NCI-H1930 (cell line): ENCODE data around the gene MYL2.
A peak's percentile ranks its signal among the peaks of the same experiment; 100 is the strongest.
"Not testable (repeated sequence)": the region's sequence is repeated elsewhere in the genome, so short reads cannot be mapped to it uniquely, and the experiment has no call there.

ENCODE experiments used
- DNase-seq, 2 experiments: peaks; one replicate each; lab custom pipeline; 2025; lab: John Stamatoyannopoulos, UW

MYL2 gene, protein sequence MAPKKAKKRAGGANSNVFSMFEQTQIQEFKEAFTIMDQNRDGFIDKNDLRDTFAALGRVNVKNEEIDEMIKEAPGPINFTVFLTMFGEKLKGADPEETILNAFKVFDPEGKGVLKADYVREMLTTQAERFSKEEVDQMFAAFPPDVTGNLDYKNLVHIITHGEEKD

DNA sequence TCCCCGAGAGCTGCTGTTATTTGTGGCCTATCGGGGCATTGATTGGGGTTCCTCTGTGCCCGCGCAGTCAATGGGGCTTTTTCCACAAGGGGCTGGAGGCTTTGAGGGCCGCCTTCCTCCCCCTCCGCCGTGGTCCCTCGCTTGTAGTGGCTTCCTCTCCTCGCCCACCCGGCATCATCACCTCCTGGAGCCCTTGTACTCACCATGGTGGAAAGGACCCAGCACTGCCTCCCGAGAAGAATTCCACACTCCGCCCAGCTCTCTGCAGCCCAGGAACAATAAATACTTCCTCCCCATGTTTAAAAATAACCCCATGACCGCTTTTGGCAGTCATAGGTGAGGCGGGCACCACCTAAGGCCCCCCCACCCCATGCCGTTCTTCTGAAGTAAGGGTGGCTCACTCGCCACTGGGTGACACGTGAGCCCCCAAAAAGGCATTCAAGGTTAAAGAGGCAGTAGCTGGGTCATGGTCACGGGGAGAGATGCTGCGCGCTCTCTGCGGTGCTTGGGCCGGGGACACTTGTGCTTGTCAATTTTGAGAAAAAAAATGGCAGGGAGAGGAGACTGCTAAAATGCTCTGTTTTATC, at the start of gene MYL2:
Gene MYL2, minus strand, starts transcription at position 256 of the 587 bp plus-strand sequence. Its CDS starts 50 bp downstream, at position 206.
- DNase-seq: no peak

- no peak for DNase-seq
Measured at GRCh38 chr12:110966081-110966760, 45.8 kb upstream of the MYL2 start.

DNA sequence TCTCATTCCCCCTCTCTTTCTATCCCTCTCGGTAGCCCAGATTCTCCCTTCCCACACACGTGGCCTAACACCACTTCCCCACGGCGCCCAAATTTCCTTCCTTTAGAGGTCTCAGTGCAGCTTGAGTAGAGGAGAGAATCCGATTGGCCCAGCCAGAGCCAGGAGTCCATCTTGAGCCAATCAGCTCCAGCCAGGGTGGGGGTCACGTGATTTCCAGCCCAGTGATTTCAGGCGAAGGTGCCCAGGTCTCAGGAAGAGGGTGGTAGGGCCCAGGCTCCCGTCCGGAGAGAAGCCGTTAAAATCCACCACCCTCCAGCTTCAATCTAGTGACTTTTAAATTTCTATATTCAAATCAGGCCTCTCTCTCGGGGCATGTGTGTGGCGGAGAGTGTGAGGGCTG, 45.2 kb upstream of the MYL2 start:
- no peak for DNase-seq

DNA sequence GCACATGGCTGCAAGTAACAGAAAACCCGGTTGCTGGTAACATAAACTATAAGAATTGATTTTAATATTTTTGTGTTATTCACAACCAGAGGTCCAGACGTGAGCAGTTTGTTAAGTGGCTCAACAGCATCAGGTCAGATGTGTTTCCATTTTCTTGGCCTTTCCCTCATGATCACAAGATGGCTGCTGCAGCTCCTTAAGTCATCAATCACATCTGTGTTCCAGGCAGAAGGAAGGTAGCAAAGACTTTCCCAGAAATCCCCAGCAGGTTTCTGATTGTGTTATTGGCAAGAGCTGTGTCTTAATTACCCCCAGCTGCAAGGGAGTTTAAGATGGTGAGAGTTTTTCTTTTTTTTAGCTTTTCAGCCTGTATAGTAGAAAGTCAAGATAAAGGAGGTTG, 40.4 kb upstream of the MYL2 start:
- no peak for DNase-seq

GRCh38 chr12:110957652-110958051, 37.3 kb upstream of the MYL2 start:
- DNase-seq: peak; percentile 55 to 81

DNA sequence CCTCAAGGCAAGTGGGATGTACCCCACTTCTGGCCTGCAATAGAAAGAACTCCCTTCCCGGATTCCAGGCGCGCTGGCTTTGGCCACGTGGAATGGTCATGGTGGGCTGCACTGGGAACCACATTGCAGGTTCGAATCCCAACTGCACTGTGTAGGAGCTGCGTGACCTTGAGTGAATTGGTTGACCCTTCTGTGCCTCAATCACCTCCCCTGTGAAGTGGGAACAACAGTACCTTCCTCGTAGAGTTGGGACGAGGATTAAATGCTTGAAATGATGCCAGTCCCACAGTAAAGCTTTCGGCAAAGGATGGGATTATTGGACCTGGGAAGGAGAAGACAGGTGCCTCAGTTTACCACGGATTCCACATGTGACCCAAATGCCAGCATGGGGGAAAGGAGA, 36.8 kb upstream of the MYL2 start:
- DNase-seq: no peak

DNA sequence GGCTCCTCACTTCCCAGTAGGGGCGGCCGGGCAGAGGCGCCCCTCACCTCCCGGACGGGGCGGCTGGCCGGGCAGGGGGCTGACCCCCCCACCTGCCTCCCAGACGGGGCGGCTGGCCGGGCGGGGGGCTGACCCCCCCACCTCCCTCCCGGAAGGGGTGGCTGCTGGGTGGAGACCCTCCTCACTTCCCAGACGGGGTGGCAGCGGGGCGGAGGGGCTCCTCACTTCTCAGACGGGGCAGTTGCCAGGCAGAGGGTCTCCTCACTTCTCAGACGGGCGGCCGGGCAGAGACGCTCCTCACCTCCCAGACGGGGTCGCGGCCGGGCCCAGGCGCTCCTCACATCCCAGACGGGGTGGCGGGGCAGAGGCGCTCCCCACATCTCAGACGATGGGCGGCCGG, 30.5 kb upstream of the MYL2 start:
- DNase-seq: not testable (repeated sequence)

DNA sequence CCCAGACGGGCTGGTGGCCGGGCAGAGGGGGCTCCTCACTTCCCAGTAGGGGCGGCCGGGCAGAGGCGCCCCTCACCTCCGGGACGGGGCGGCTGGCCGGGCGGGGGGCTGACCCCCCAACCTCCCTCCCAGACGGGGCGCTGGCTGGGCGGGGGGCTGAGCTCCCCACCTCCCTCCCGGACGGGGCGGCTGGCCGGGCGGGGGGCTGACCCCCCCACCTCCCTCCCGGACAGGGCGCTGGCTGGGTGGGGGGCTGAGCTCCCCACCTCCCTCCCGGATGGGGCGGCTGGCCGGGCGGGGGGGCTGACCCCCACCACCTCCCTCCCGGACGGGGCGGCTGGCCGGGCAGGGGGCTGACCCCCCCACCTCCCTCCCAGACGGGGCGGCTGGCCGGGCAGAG, 30.1 kb upstream of the MYL2 start:
- DNase-seq: not testable (repeated sequence)

DNA sequence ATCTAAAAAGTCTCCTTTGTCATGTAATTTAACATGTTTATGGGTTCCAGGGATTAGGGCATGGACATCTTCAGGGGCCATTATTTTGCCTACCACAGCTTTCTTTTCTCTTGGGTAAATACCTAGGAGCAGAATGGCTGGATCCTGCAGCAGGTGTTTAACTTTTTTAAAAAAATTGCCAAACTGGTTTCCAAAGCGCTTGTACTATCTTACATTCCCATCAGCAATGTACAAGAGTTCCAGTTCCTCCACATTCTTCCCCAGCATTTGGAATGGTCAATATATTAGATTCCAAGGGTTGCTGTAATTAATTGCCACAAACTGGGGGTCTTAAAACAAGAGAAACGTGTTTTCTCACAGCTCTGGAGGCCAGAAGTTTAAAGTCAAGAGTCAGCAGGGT, 27.7 kb upstream of the MYL2 start:
- no peak for DNase-seq

- no peak for DNase-seq
Measured at GRCh38 chr12:110943373-110943772, 23.0 kb upstream of the MYL2 start.

DNA sequence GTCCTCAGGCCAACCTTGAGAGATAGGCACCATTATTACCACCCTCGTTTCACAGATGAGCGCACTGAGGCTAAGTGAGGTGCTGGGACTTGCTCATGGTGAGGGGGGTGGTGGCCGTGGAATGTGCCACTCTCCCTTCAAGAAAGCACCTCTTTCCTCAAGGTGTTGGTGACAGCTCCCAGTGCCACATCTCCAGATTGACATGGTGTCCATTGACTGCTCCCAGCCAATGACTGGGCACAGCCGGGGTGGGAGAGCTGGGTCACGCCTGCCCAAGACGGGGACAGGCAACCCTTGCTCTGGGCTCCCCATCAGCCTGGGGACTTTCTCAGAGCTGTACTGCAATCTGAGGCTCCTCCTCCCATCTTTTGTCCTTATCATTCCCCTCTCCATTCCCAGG, 21.0 kb upstream of the MYL2 start:
- DNase-seq: no peak

DNA sequence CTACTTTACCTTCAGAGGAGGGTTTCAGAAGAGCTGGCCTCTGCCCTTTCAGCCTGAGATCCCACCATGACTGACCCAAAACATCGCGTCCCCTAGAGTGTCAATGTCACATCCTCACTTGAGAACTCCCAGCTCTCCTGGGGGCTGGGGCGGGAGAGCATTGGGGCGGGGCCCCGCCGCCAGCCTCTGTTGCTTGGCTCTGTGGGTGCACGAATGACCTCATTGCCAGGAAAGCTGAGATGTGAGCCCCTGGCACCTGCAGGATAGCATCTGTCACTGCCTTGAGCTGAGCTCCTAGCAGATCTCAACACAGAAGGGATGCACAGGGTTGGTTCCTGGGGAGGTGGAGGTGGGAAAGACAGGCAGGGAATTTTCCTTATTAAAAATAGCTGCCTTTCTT, 20.6 kb upstream of the MYL2 start:
- no peak for DNase-seq

DNA sequence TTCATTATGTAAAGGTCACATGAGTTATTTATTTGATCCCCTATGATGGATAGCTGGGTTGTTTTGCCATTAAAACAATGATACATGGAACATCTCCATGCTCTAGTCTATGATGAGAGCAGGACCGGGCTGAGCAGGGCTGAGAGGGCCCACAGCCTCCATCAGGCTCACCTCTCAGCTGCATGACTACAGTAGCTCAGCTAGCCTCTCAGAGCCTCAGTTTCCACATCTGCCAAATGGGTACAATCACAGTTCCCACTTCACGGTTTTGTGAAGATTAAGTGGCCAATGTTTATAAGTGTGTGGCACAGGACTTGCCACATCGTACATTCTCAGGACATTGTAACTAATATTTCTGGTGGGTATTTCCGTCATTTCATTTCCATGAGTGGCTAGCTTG, 19.9 kb upstream of the MYL2 start:
- DNase-seq: no peak

DNA sequence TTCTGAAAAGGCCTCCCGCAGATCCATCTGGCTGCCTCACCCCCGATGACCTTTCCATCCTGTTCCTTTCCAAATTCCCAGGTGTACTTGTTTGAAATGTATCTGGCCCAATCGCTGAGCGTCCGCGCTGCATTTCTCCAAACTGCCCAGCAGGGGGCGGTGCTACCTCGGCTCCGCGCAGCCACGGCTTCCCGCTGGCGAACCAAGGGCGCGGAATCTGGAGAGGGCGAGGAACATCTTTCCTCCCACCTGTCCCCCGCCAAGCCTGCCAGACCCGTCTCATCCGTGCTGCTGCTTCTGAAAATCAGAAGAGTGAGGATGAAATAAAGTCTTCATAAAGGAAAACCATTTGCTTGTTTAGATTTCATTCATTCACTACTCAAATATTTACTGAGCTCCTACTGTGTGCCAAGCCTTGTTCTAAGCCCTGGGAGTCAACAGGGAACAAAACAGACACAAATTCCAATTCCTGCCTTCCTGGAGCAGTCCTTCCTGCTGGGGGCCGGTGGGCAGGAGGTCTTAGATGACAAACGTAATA, 16.8 kb upstream of the MYL2 start:
- DNase-seq: peak; percentile 37 to 67

- no peak for DNase-seq
Measured at GRCh38 chr12:110936367-110937103, 16.2 kb upstream of the MYL2 start.

- DNase-seq: no peak
Measured at GRCh38 chr12:110935588-110935987, 15.2 kb upstream of the MYL2 start.

DNA sequence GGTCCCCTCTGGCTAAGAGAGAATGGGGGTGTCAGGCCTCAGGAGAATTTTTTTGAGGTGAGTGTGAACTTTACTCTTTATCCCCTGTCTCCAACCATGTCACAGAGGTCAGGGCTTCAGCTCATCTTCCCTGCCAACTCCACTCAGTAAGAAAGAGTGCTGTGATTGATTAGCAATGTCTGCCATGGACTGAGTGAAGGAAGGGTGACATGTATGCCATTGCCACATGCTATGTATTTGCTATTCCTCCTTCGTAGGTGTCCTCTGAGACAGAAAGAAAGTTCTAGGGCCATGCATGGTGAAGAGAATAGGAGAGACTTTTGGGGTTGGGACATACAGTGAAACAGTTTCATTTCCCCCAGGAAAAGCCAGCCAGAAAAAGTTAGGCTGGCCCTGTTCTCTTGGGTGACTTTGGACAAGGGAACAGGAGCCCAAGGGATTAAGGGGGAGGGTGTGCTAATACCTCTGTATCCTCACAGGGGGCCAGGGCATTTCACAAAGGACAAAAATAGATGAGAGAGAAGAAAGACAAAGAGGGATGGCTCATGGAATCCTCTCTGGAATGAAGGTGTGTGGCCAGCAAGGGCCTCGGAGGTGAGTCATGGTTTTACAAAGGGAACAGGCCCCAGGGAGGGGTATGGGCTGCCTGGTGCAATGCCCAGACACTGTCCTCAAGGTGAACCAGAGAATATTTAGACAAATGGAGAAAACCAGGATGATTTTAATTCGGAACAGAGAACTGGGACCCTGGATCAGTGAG, 13.9 kb upstream of the MYL2 start:
- no peak for DNase-seq

DNA sequence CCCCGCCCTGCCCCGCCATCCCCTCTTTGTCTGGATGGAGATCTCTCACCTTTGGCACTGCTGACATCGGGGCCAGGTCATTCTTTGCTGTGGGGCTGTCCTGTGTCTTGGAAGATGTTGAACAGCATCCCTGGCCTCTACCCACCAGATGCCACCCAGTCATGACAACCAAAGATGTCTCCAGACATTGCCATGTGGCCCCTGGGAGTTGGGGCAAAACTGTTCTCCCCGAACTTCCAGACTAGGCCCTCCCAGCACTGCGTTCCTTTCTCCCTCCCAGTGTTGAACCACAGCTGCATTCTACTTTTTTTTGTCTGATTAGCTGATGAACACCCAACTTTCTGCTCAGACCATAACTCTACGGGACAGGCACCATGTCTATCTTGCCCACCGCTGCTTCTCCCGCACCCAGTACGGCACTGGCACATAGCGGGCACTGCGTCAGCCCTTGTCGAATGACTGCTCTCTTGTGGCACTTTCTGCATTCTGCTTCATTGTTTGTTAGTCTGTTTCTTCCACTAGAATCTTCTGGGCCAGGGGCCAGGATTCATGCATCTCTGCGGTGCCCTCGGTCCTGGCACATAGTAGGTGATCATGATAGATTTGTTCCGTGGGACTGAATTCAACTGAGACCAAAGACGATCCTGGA, 13.1 kb upstream of the MYL2 start:
- no peak for DNase-seq

DNA sequence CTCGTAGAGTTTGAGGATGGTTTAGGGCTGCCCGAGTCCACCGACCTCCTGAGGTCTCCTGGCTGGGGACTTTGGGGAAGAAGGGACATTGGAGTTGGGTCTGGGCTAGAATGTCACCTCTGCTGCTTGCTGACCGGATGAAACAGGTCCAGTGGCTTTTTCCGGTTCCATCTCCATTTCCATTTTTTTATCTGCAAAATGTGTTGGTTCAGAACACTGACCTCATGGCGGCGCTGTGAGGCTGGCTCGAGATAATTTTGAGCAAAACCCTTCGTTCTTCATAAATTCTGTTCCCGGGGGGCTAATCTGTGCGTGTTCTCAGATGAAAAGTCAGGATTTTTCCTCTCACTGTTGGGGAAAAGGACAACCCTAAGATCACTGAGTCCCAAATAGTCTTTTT, 11.7 kb upstream of the MYL2 start:
- DNase-seq: no peak

GRCh38 chr12:110931315-110931728, 10.9 kb upstream of the MYL2 start:
- no peak for DNase-seq
